Psoas muscle (tissue), 8 donors: Measurements from ENCODE around the gene COX15. TPM values are rescaled to one million over a fixed set of nuclear protein-coding genes. Genes with fewer than 3 reads are reported as not detected.

Experiments used
- ATAC-seq, 4 donors: fragments of 200-7000 bp; cut with Tn5 transposase; one replicate each; pipeline ENCODE4 v1.9.1; 2020; ENCODE audit warnings: moderate library complexity in 3 of 4, mild to moderate bottlenecking in 2 of 4
- DNase-seq, 2 donors: peaks; one replicate each; pipeline ENCODE4 v3.0.0-alpha.2; 2020
- H3K27ac ChIP-seq: fragments of 200-600 bp; one replicate; pipeline ENCODE4 v1.8.0; 2022
- H3K27me3 ChIP-seq, 3 donors: fragments of 200-600 bp in 1 of 3; one replicate each; pipeline versions ENCODE4 v1.6.1 to v1.8.0; 2013 to 2022; ENCODE audit warnings: low read length in 2 of 3, mild to moderate bottlenecking in 2 of 3, moderate library complexity in 1 of 3; ENCODE audit not compliant: insufficient read depth in 3 of 3
- H3K36me3 ChIP-seq, 2 donors: fragments of 200-600 bp in 1 of 2; one replicate each; pipeline versions ENCODE4 v1.6.1 to v1.8.0; 2013 to 2022; ENCODE audit warnings: low read depth in 1 of 2, mild to moderate bottlenecking in 1 of 2, moderate library complexity in 1 of 2; ENCODE audit not compliant: insufficient read depth in 1 of 2
- H3K4me1 ChIP-seq: fragments of 200-600 bp; one replicate; pipeline ENCODE4 v1.8.0; 2022
- H3K4me3 ChIP-seq: fragments of 200-600 bp; one replicate; pipeline ENCODE4 v1.8.0; 2022; ENCODE audit warnings: mild to moderate bottlenecking
- H3K9me3 ChIP-seq: fragments of 200-600 bp; one replicate; pipeline ENCODE4 v1.8.0; 2022
- CTCF ChIP-seq: fragments of 200-600 bp; IDR thresholded peaks from one replicate; pipeline ENCODE4 v1.8.0; 2022; ENCODE audit warnings: antibody characterized with exemption
- WGBS, 3 donors: extraction: QIAGEN DNeasy Blood & Tissue Kit; methylation state at CpG; one replicate each; pipeline versions ENCODE4 v1.1.6 to v1.1.7; 2013; 5-methylcytosine and 5-hydroxymethylcytosine counted together
- intact Hi-C, 2 donors: fragments of 100-400 bp; cut with DNase I; formaldehyde crosslinking; loops; one replicate each; pipeline versions ENCODE4 v1.11.0 to v1.14.2; 2022
- polyA plus RNA-seq, 3 donors: library from polyadenylated mRNA; stranded (reverse); fragments of 200-250 nt; gene quantifications; one replicate each; pipeline ENCODE4 v1.2.3, GENCODE V29; 2013
- total RNA-seq, 4 donors: library from RNA; stranded (reverse); fragmentation: NEBNext Ultra II Directional in 2 of 4; extraction: Animal tissue kit (Norgen Biotek cat#: 25700) in 2 of 4; gene quantifications; one replicate each; pipeline versions ENCODE4 v1.2.1 to v1.2.4, GENCODE V29; 2021 to 2023
- donor health status: healthy with polysubstance abuse.
- donor health status: DM: no; HTN: no; CAD: no; lungs with moderate emphysema.
- donor health status: Bipolar disorder and iron deficiency.
- donor health status: healthy.
- donor health status: DM: yes; HTN: yes; CAD: no.
- donor health status: DM: no; HTN: no; CAD: no.
- donor health status: DM: no; HTN: no; CAD: no.
- donor health status: DM: yes; HTN: yes; CAD: no.

COX15 gene
- total and polyA plus RNA-seq, 7 donors, result 12.7 to 59.4 (median 36.2) TPM

- no peak for TF ChIP-seq CTCF
- Histone ChIP-seq H3K9me3 (no peaks in the 10 kb centered on the region), H3K4me3 (no peak overlapping the region), H3K27me3 (no peaks in the 10 kb centered on the region), H3K4me1 (no peaks in the 10 kb centered on the region), H3K27ac (no peak overlapping the region), H3K36me3 (peaks cover 3 to 47% of the 10 kb centered on the region in 2 donors)
- WGBS, 3 donors, result 92 to 93% (median 93%) methylated on average over 6 of the region's 6 CpGs
- no peak for ATAC-seq
- DNase-seq, result no peak
- intact Hi-C loops, result no loop called here
Observed at GRCh38 chr10:99695761-99696160, 36.2 kb downstream of the COX15 start.

GRCh38 chr10:99693933-99694583, 37.9 kb downstream of the COX15 start:
- H3K9me3 ChIP-seq, result no peaks in the 10 kb centered on the region
- 93 to 96% (median 93%) methylated on average over 3 of the region's 3 CpGs for WGBS, 3 donors
- no peaks in the 10 kb centered on the region for H3K4me1 ChIP-seq
- intact Hi-C loops, result no loop called here
- H3K4me3 ChIP-seq, result no peak overlapping the region
- no peak for TF ChIP-seq CTCF
- no peaks in the 10 kb centered on the region for H3K27me3 ChIP-seq
- peaks cover 3 to 47% of the 10 kb centered on the region in 2 donors for H3K36me3 ChIP-seq
- DNase-seq (no peak), ATAC-seq (no peak)
- H3K27ac ChIP-seq, result no peak overlapping the region

GRCh38 chr10:99689461-99689860, 42.5 kb downstream of the COX15 start:
- Histone ChIP-seq H3K27me3 (no peaks in the 10 kb centered on the region), H3K4me3 (no peak overlapping the region), H3K36me3 (peaks cover 3 to 15% of the 10 kb centered on the region in 2 donors), H3K9me3 (no peaks in the 10 kb centered on the region), H3K4me1 (no peaks in the 10 kb centered on the region), H3K27ac (no peak overlapping the region)
- DNase-seq (no peak), ATAC-seq (no peak)
- intact Hi-C loops, result no loop called here
- 96 to 100% (median 97%) methylated on average over 1 of the region's 1 CpG for WGBS, 3 donors
- TF ChIP-seq CTCF, result no peak

GRCh38 chr10:99685597-99685967, 46.3 kb downstream of the COX15 start:
- no peaks in the 10 kb centered on the region for H3K36me3 ChIP-seq
- ATAC-seq, result no peak
- intact Hi-C loops, result no loop called here
- no peak for DNase-seq
- peaks cover 6% of the 10 kb centered on the region for H3K4me1 ChIP-seq
- no peaks in the 10 kb centered on the region for H3K9me3 ChIP-seq
- no peak overlapping the region for H3K27ac ChIP-seq
- TF ChIP-seq CTCF, result no peak
- H3K4me3 ChIP-seq, result no peak overlapping the region
- no peaks in the 10 kb centered on the region for H3K27me3 ChIP-seq
- WGBS, 3 donors, result 70 to 73% (median 72%) methylated on average over 2 of the region's 2 CpGs

GRCh38 chr10:99682752-99683151, 49.2 kb downstream of the COX15 start:
- ATAC-seq, result peak in 2 of 4 donors; percentile 37 to 42
- TF ChIP-seq CTCF, result no peak
- Histone ChIP-seq H3K27me3 (no peaks in the 10 kb centered on the region), H3K27ac (peak overlapping the region; percentile 31), H3K36me3 (peaks cover 5 to 13% of the 10 kb centered on the region in 2 donors), H3K4me3 (no peak overlapping the region), H3K9me3 (no peaks in the 10 kb centered on the region), H3K4me1 (peaks cover 6% of the 10 kb centered on the region)
- intact Hi-C loops, result no loop called here
- 65 to 75% (median 75%) methylated on average over 1 of the region's 1 CpG for WGBS, 3 donors
- DNase-seq, result no peak
